SK-N-SH treated with all-trans-retinoic acid at 6 μM for 48 hours (cell line): ENCODE data around the gene ASTN2.
A peak's percentile ranks its signal among the peaks of the same experiment; 100 is the strongest.

Source experiments
- ATAC-seq: fragments of 200-7000 bp; cut with Tn5 transposase; 3 replicates; pipeline ENCODE4 v1.9.1; 2020; ENCODE audit warnings: mild to moderate bottlenecking, moderate library complexity
- BACH2 ChIP-seq: fragments of 250-450 bp; sonication (Bioruptor Pico); IDR thresholded peaks from 2 replicates; pipeline ENCODE4 v1.9.0; 2021; ENCODE audit warnings: mild to moderate bottlenecking, borderline replicate concordance
- CREB5 ChIP-seq: fragments of 250-450 bp; sonication (Bioruptor Pico); IDR thresholded peaks from 2 replicates; pipeline ENCODE4 v1.5.1; 2020; ENCODE audit warnings: low read depth, mild to moderate bottlenecking, moderate library complexity
- CSDC2 ChIP-seq: fragments of 250-450 bp; sonication (Bioruptor Pico); IDR thresholded peaks from 2 replicates; pipeline ENCODE4 v1.5.0; 2020; ENCODE audit warnings: mild to moderate bottlenecking, moderate library complexity
- ESRRG ChIP-seq: fragments of 250-450 bp; sonication (Bioruptor Pico); IDR thresholded peaks from 2 replicates; pipeline ENCODE4 v1.6.1; 2021; ENCODE audit warnings: mild to moderate bottlenecking
- GLIS3 ChIP-seq: fragments of 250-450 bp; sonication (Bioruptor Pico); IDR thresholded peaks from 2 replicates; pipeline ENCODE4 v1.5.0; 2020; ENCODE audit warnings: mild to moderate bottlenecking, moderate library complexity
- ISL1 ChIP-seq: fragments of 250-450 bp; sonication (Bioruptor Pico); IDR thresholded peaks from 2 replicates; pipeline ENCODE4 v2.1.2; 2022; ENCODE audit warnings: mild to moderate bottlenecking, moderate library complexity
- OSR1 ChIP-seq: fragments of 250-450 bp; sonication (Bioruptor Pico); IDR thresholded peaks from 2 replicates; pipeline ENCODE4 v1.8.0; 2022; ENCODE audit warnings: moderate library complexity, mild to moderate bottlenecking, inconsistent platforms
- PATZ1 ChIP-seq: fragments of 250-450 bp; sonication (Bioruptor Pico); IDR thresholded peaks from 2 replicates; pipeline ENCODE4 v1.8.0; 2020; ENCODE audit warnings: mild to moderate bottlenecking, moderate library complexity, borderline replicate concordance
- POU6F1 ChIP-seq: fragments of 250-450 bp; sonication (Bioruptor Pico); IDR thresholded peaks from 2 replicates; pipeline ENCODE4 v1.8.0; 2021; ENCODE audit warnings: low read depth, mild to moderate bottlenecking, moderate library complexity, borderline replicate concordance
- PPARA ChIP-seq: fragments of 250-450 bp; sonication (Bioruptor Pico); IDR thresholded peaks from 2 replicates; pipeline ENCODE4 v1.5.0; 2020; ENCODE audit warnings: mild to moderate bottlenecking, borderline replicate concordance
- RARB ChIP-seq: fragments of 250-450 bp; sonication (Bioruptor Pico); IDR thresholded peaks from 2 replicates; pipeline ENCODE4 v1.8.0; 2021; ENCODE audit warnings: mild to moderate bottlenecking, moderate library complexity
- SNAI2 ChIP-seq: fragments of 250-450 bp; sonication (Bioruptor Pico); IDR thresholded peaks from 2 replicates; pipeline ENCODE4 v1.5.0; 2020; ENCODE audit warnings: mild to moderate bottlenecking, moderate library complexity
- TCF4 ChIP-seq: fragments of 250-450 bp; sonication (Bioruptor Pico); IDR thresholded peaks from 2 replicates; pipeline ENCODE4 v1.8.0; 2021; ENCODE audit warnings: mild to moderate bottlenecking, moderate library complexity, borderline replicate concordance
- TOX ChIP-seq: fragments of 250-450 bp; sonication (Bioruptor Pico); IDR thresholded peaks from 2 replicates; pipeline ENCODE4 v1.8.0; 2021; ENCODE audit warnings: mild to moderate bottlenecking, moderate library complexity, borderline replicate concordance
- ZC3H10 ChIP-seq: fragments of 250-450 bp; sonication (Bioruptor Pico); IDR thresholded peaks from 2 replicates; pipeline ENCODE4 v1.5.1; 2021; ENCODE audit warnings: mild to moderate bottlenecking, moderate library complexity
- ZFP3 ChIP-seq: fragments of 250-450 bp; sonication (Bioruptor Pico); IDR thresholded peaks from 2 replicates; pipeline ENCODE4 v1.5.0; 2020; ENCODE audit warnings: mild to moderate bottlenecking, moderate library complexity
- ZFP30 ChIP-seq: fragments of 450-650 bp; formaldehyde crosslinking; IDR thresholded peaks from 2 replicates; pipeline ENCODE4 v1.5.0; 2022; ENCODE audit warnings: mild to moderate bottlenecking, moderate library complexity
- ZNF565 ChIP-seq: fragments of 450-650 bp; formaldehyde crosslinking; conservative IDR thresholded peaks from 2 replicates; pipeline ENCODE4 v1.5.0; 2020; ENCODE audit warnings: low read depth, mild to moderate bottlenecking, moderate library complexity
- ZNF70 ChIP-seq: fragments of 450-650 bp; formaldehyde crosslinking; IDR thresholded peaks from 2 replicates; pipeline ENCODE4 v1.5.0; 2020; ENCODE audit warnings: mild to moderate bottlenecking, moderate library complexity
- ZNF8 ChIP-seq: fragments of 450-650 bp; formaldehyde crosslinking; IDR thresholded peaks from 2 replicates; pipeline ENCODE4 v1.5.0; 2020; ENCODE audit warnings: mild to moderate bottlenecking, moderate library complexity
- TF ChIP-seq, protein P1 (sequence below): fragments of 250-450 bp; sonication (Bioruptor Pico); IDR thresholded peaks from 2 replicates; pipeline ENCODE4 v1.5.0; 2020; ENCODE audit warnings: mild to moderate bottlenecking, moderate library complexity

The ASTN2 gene

DNA sequence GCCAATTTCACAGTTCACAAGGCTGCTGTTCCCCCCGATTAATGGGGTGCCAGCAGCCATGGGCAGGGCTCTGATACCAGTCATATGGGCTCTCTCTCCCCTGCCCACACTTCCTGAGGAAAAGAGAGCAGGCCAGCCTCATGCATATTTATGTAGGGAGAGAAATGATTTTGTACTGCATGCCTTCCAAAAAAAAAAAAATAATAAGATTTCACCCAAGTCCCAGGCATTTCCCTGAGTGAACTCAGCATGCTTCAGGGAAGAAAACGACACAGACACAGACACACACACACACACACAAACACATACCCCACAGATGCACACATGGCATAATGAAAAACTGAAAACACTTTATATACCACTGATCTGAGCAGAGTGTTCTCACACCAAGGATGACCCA, 232.8 kb downstream of the ASTN2 start:
- ATAC-seq = no peak
- no peak for TF ChIP-seq BACH2 (CRISPR knock-in tag)
- TF ChIP-seq GLIS3 (CRISPR knock-in tag) = no peak
- no peak for TF ChIP-seq PPARA
- no peak for TF ChIP-seq TOX (CRISPR knock-in tag)
- no peak for TF ChIP-seq PATZ1 (CRISPR knock-in tag)

DNA sequence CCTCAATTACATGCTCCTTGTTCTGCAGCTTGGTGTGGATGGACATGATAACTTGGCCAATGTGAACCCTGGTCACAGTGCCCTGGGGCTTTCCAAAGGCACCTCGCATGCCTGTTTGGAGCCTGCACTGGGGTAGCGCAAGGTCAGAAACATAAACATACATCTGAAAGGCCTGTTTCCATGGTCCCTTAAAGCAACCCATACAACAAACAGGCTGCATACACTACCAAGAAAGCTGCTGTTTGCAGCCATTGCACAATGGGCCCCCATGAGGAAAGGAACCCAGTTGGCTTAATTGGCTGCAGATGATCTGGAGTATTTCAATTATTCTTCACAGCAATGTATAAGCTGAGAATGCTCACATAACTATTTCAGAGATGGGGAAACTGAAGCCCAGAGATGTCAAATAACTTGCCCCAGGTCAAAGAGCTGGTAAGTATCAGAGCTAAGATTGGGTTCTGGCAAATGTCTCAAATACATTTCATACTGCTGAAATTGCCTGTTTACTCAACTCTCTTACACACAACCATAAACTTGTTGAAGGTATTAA, 233.9 kb downstream of the ASTN2 start:
- ATAC-seq = no peak
- TF ChIP-seq, protein P1, sequence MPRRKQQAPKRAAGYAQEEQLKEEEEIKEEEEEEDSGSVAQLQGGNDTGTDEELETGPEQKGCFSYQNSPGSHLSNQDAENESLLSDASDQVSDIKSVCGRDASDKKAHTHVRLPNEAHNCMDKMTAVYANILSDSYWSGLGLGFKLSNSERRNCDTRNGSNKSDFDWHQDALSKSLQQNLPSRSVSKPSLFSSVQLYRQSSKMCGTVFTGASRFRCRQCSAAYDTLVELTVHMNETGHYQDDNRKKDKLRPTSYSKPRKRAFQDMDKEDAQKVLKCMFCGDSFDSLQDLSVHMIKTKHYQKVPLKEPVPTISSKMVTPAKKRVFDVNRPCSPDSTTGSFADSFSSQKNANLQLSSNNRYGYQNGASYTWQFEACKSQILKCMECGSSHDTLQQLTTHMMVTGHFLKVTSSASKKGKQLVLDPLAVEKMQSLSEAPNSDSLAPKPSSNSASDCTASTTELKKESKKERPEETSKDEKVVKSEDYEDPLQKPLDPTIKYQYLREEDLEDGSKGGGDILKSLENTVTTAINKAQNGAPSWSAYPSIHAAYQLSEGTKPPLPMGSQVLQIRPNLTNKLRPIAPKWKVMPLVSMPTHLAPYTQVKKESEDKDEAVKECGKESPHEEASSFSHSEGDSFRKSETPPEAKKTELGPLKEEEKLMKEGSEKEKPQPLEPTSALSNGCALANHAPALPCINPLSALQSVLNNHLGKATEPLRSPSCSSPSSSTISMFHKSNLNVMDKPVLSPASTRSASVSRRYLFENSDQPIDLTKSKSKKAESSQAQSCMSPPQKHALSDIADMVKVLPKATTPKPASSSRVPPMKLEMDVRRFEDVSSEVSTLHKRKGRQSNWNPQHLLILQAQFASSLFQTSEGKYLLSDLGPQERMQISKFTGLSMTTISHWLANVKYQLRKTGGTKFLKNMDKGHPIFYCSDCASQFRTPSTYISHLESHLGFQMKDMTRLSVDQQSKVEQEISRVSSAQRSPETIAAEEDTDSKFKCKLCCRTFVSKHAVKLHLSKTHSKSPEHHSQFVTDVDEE (CRISPR knock-in tag) = no peak
- TF ChIP-seq ESRRG = no peak
- TF ChIP-seq OSR1 (CRISPR knock-in tag) = no peak
- TF ChIP-seq ZFP3 (CRISPR knock-in tag) = no peak
- TF ChIP-seq ZNF8 (CRISPR knock-in tag) = no peak
- no peak for TF ChIP-seq BACH2 (CRISPR knock-in tag)
- no peak for TF ChIP-seq SNAI2 (CRISPR knock-in tag)
- no peak for TF ChIP-seq ZNF565 (CRISPR knock-in tag)
- TF ChIP-seq RARB (CRISPR knock-in tag) = no peak
- no peak for TF ChIP-seq CSDC2
- no peak for TF ChIP-seq ZC3H10 (CRISPR knock-in tag)
- no peak for TF ChIP-seq CREB5 (CRISPR knock-in tag)
- no peak for TF ChIP-seq ZFP30 (CRISPR knock-in tag)
- no peak for TF ChIP-seq TCF4
- TF ChIP-seq PATZ1 (CRISPR knock-in tag) = no peak
- TF ChIP-seq TOX (CRISPR knock-in tag) = no peak
- no peak for TF ChIP-seq ZNF70 (CRISPR knock-in tag)
- no peak for TF ChIP-seq GLIS3 (CRISPR knock-in tag)
- TF ChIP-seq ISL1 (CRISPR knock-in tag) = no peak

GRCh38 chr9:117178596-117179375, 236.1 kb downstream of the ASTN2 start:
- peak; percentile 51; the same call in 1 of the 3 replicates for ATAC-seq
- TF ChIP-seq TCF4 (peak; percentile 57; the same call in 1 of the 2 replicates), ZNF8 (CRISPR knock-in tag) (no peak)
- TF ChIP-seq, all 23 proteins: peak for 1

GRCh38 chr9:117170567-117170966, 244.3 kb downstream of the ASTN2 start:
- TF ChIP-seq PPARA = no peak
- TF ChIP-seq GLIS3 (CRISPR knock-in tag) = no peak
- TF ChIP-seq ZC3H10 (CRISPR knock-in tag) = no peak
- TF ChIP-seq SNAI2 (CRISPR knock-in tag) = no peak
- TF ChIP-seq TOX (CRISPR knock-in tag) = no peak
- TF ChIP-seq ESRRG = no peak
- TF ChIP-seq, protein P1 (CRISPR knock-in tag) = no peak
- no peak for TF ChIP-seq OSR1 (CRISPR knock-in tag)
- TF ChIP-seq ISL1 (CRISPR knock-in tag) = no peak
- TF ChIP-seq ZNF8 (CRISPR knock-in tag) = no peak
- TF ChIP-seq RARB (CRISPR knock-in tag) = no peak
- no peak for TF ChIP-seq POU6F1 (CRISPR knock-in tag)
- TF ChIP-seq BACH2 (CRISPR knock-in tag) = no peak
- TF ChIP-seq ZFP30 (CRISPR knock-in tag) = no peak
- TF ChIP-seq ZNF565 (CRISPR knock-in tag) = no peak
- no peak for ATAC-seq
